ENCODE measurements around the gene LRRFIP1.

DNA sequence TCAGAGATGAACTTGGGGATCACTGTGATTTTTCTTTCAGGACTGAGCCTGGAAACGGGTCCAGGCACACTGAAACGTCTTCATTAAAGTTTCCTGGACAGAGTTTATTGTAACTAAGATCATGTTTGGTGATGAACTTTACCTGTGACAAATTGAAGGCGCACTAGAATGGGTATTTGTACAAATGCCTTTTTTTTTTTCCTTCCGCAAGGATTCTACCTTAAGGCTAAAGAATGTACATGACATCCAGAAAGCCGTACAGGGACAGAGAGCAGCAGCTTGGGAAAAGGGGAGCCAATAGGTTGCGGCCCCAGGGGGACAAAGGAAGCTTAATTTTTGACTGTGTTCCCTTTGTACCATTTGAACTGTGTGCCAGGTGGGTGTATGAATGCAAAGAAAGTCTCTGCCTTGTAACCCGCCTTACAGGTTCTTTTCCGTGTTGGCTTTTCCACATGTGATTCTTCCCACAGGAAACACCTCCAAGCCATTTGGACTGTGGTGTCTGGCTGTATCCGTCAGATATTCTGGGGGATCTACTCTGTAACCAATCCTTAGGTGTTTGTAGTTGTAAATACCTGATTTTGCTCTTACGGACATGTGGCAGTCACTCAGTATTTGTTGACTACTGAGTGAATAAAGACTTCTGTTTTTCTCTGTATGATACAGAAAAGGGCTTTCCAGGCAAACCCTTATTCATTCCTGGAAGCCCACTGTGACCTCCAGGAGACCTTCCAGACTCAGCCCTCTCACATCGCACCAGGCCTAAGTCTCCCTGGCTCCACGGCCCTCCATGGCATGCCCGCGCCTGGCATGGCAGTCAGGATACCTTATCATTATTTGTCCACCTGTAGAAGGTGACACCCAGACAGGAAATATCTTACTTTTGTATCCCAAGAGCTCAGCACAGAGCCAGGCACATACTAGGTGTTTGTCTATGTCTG, 1.1 kb downstream of the LRRFIP1 start:
- TF ChIP-seq CTCF (IDR thresholded peaks at IDR 0.05; ENCODE audit: low read depth, low read length, poor library complexity, severe bottlenecking) (no peak), EZH2phosphoT487 (IDR thresholded peaks at IDR 0.05; ENCODE audit: borderline replicate concordance, low read length) (no peak)
